Measurements from ENCODE around the gene HRH1. TPM values are rescaled to one million over a fixed set of nuclear protein-coding genes. Genes with fewer than 3 reads are reported as not detected.

Gene HRH1
- total and polyA plus RNA-seq, 2 donors (not counting 3 experiments of a cell fraction or from before 2014, with no cell fraction given), result 16.2 to 21.2 TPM

GRCh38 chr3:11302444-11302843 lies 148.2 kb downstream of the HRH1 start:
- ChIA-PET CTCF (interaction anchor here (0.7 to 1.3 kb wide), 4 partner anchors 11 to 33 kb away, joined by 3 to 5 read pairs (median 3); partner anchors contain the start of gene ATG7), POLR2A (no interaction called here)
- intact Hi-C loops (cut with micrococcal nuclease), result no loop called here
- Histone ChIP-seq H4K20me1 (replicated peaks; ENCODE audit: control insufficient read depth, extremely low read depth, insufficient read depth, low read length) (no peaks in the 10 kb centered on the region), H3K4me2 (ENCODE audit: insufficient read depth, low read length) (no peak overlapping the region), H3K27me3 (ENCODE audit: control insufficient read depth in 2 of 2, insufficient read depth in 2 of 2, low read length in 2 of 2) (no peaks in the 10 kb centered on the region), H3K36me3 (ENCODE audit: control insufficient read depth in 2 of 2, extremely low read depth in 1 of 2, insufficient read depth in 2 of 2, low read length in 2 of 2) (peaks cover 0 to 8% of the 10 kb centered on the region in 2 experiments), H2AFZ (ENCODE audit: low read depth, low read length) (no peak overlapping the region), H3K9me3 (replicated peaks; ENCODE audit: control insufficient read depth, insufficient read depth, low read length) (no peaks in the 10 kb centered on the region), H3K27ac (ENCODE audit: insufficient read depth, low read depth, low read length) (no peak overlapping the region), H3K4me1 (ENCODE audit: control insufficient read depth, extremely low read depth, insufficient read depth, low read length) (peaks cover 22% of the 10 kb centered on the region), H3K9ac (replicated peaks; ENCODE audit: extremely low read depth, insufficient read depth, low read length) (no peak overlapping the region), H3K79me2 (ENCODE audit: control insufficient read depth, insufficient read depth, low read length) (no peaks in the 10 kb centered on the region), H3K9me1 (replicated peaks; ENCODE audit: control insufficient read depth, extremely low read depth, insufficient read depth, low read length) (no peaks in the 10 kb centered on the region), H3K4me3 (replicated peaks in 1 of 3; ENCODE audit: insufficient read depth in 1 of 3, low read depth in 1 of 3, low read length in 3 of 3) (no peak overlapping the region)
- no peak for TF ChIP-seq POLR2A (IDR thresholded peaks at IDR 0.05; ENCODE audit: low read depth, low read length)
- no peak for TF ChIP-seq GATA2 (IDR thresholded peaks at IDR 0.05; ENCODE audit: insufficient read depth, insufficient read length, low read depth, low read length)
- no peak for TF ChIP-seq EZH2 (IDR thresholded peaks at IDR 0.05; ENCODE audit: borderline replicate concordance, low read depth, low read length, severe bottlenecking)
- DNase-seq (ENCODE audit: low read depth, low spot score) (no peak), FAIRE-seq (no peak)
- BruUV-seq (replicated peaks), result no TSS peak
- dilution Hi-C loops (cut with MboI; ENCODE audit: extremely low pct_ligation_motif_present, low sequenced_read_pairs), result no loop called here

GRCh38 chr3:11304175-11304574 lies 149.9 kb downstream of the HRH1 start:
- FAIRE-seq, result no peak
- no peak for DNase-seq (ENCODE audit: low read depth, low spot score)
- CTCF ChIA-PET, result no interaction called here
- BruUV-seq (replicated peaks), result no TSS peak
- H3K4me1 ChIP-seq (ENCODE audit: control insufficient read depth, extremely low read depth, insufficient read depth, low read length), result peaks cover 22% of the 10 kb centered on the region
- H3K9me3 ChIP-seq (replicated peaks; ENCODE audit: control insufficient read depth, insufficient read depth, low read length), result no peaks in the 10 kb centered on the region
- POLR2A ChIA-PET, result no interaction called here
- no peaks in the 10 kb centered on the region for H4K20me1 ChIP-seq (replicated peaks; ENCODE audit: control insufficient read depth, extremely low read depth, insufficient read depth, low read length)
- H3K79me2 ChIP-seq (ENCODE audit: control insufficient read depth, insufficient read depth, low read length), result no peaks in the 10 kb centered on the region
- H3K9me1 ChIP-seq (replicated peaks; ENCODE audit: control insufficient read depth, extremely low read depth, insufficient read depth, low read length), result no peaks in the 10 kb centered on the region
- intact Hi-C loops (cut with micrococcal nuclease) (no loop called here), dilution Hi-C loops (cut with MboI; ENCODE audit: extremely low pct_ligation_motif_present, low sequenced_read_pairs) (no loop called here)
- no peak overlapping the region for H3K4me3 ChIP-seq (replicated peaks in 1 of 3; ENCODE audit: insufficient read depth in 1 of 3, low read depth in 1 of 3, low read length in 3 of 3)
- peaks cover 3 to 15% of the 10 kb centered on the region in 2 experiments for H3K36me3 ChIP-seq (ENCODE audit: control insufficient read depth in 2 of 2, extremely low read depth in 1 of 2, insufficient read depth in 2 of 2, low read length in 2 of 2)
- no peak overlapping the region for H2AFZ ChIP-seq (ENCODE audit: low read depth, low read length)
- H3K27ac ChIP-seq (ENCODE audit: insufficient read depth, low read depth, low read length), result no peak overlapping the region
- no peak overlapping the region for H3K4me2 ChIP-seq (ENCODE audit: insufficient read depth, low read length)
- no peaks in the 10 kb centered on the region for H3K27me3 ChIP-seq (ENCODE audit: control insufficient read depth in 2 of 2, insufficient read depth in 2 of 2, low read length in 2 of 2)
- no peak for TF ChIP-seq EZH2 (IDR thresholded peaks at IDR 0.05; ENCODE audit: borderline replicate concordance, low read depth, low read length, severe bottlenecking)
- TF ChIP-seq, protein P1, sequence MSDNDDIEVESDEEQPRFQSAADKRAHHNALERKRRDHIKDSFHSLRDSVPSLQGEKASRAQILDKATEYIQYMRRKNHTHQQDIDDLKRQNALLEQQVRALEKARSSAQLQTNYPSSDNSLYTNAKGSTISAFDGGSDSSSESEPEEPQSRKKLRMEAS (IDR thresholded peaks at IDR 0.05; ENCODE audit: insufficient read depth, insufficient read length), result no peak
- no peak for TF ChIP-seq JUN (IDR thresholded peaks at IDR 0.05; ENCODE audit: borderline replicate concordance, insufficient read depth, insufficient read length, low read depth)
- no peak for TF ChIP-seq GATA2 (IDR thresholded peaks at IDR 0.05; ENCODE audit: insufficient read depth, insufficient read length, low read depth, low read length)
- TF ChIP-seq POLR2A (IDR thresholded peaks at IDR 0.05; ENCODE audit: low read depth, low read length), result no peak
- no peak for TF ChIP-seq FOS (IDR thresholded peaks at IDR 0.05; ENCODE audit: borderline replicate concordance, insufficient read depth, low read length)
- no peak for TF ChIP-seq MYC (IDR thresholded peaks at IDR 0.05; ENCODE audit: low read depth, low read length)
- no peak for TF ChIP-seq POLR2AphosphoS5 (IDR thresholded peaks at IDR 0.05; ENCODE audit: insufficient read depth, low read depth, low read length)
- TF ChIP-seq, protein P2, sequence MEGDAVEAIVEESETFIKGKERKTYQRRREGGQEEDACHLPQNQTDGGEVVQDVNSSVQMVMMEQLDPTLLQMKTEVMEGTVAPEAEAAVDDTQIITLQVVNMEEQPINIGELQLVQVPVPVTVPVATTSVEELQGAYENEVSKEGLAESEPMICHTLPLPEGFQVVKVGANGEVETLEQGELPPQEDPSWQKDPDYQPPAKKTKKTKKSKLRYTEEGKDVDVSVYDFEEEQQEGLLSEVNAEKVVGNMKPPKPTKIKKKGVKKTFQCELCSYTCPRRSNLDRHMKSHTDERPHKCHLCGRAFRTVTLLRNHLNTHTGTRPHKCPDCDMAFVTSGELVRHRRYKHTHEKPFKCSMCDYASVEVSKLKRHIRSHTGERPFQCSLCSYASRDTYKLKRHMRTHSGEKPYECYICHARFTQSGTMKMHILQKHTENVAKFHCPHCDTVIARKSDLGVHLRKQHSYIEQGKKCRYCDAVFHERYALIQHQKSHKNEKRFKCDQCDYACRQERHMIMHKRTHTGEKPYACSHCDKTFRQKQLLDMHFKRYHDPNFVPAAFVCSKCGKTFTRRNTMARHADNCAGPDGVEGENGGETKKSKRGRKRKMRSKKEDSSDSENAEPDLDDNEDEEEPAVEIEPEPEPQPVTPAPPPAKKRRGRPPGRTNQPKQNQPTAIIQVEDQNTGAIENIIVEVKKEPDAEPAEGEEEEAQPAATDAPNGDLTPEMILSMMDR (IDR thresholded peaks at IDR 0.05; ENCODE audit: extremely low read depth in 1 of 2, insufficient read depth in 1 of 2, low read depth in 1 of 2, low read length in 2 of 2), result no peak
- H3K9ac ChIP-seq (replicated peaks; ENCODE audit: extremely low read depth, insufficient read depth, low read length), result no peak overlapping the region
